Stomach (tissue), 9 donors: Measurements from ENCODE around the gene TMEM258. TPM values are rescaled to one million over a fixed set of nuclear protein-coding genes. Genes with fewer than 3 reads are reported as not detected.

Source experiments
- DNase-seq, 2 donors: peaks; one replicate each; pipeline versions ENCODE4 v3.0.0 to v3.0.0-alpha.2; 2013 to 2019
- H3K27ac ChIP-seq, 5 donors: fragments of 200-600 bp in 4 of 5; sonication (generic) in 4 of 5; one replicate each; pipeline ENCODE4 v1.5.1; 2013 to 2019; ENCODE audit warnings: mild to moderate bottlenecking in 1 of 5, moderate library complexity in 1 of 5
- H3K27me3 ChIP-seq, 3 donors: fragments of 200-600 bp; sonication (generic); one replicate each; pipeline ENCODE4 v1.5.1; 2017 to 2019; ENCODE audit warnings: mixed run types in 1 of 3
- H3K36me3 ChIP-seq, 4 donors: fragments of 200-600 bp; sonication (generic); 1 replicate in 3 of 4; 2 replicates in 1 of 4; pipeline ENCODE4 v1.5.1; 2016 to 2019
- H3K4me1 ChIP-seq, 4 donors: fragments of 200-600 bp; sonication (generic); one replicate each; pipeline ENCODE4 v1.5.1; 2016 to 2019
- H3K4me3 ChIP-seq, 4 donors: fragments of 200-600 bp; sonication (generic) in 3 of 4; one replicate each; pipeline ENCODE4 v1.5.1; 2016 to 2019; ENCODE audit warnings: mild to moderate bottlenecking in 1 of 4
- H3K9me3 ChIP-seq, 4 donors: fragments of 200-600 bp; sonication (generic); one replicate each; pipeline ENCODE4 v1.5.1; 2016 to 2019
- CTCF ChIP-seq, 7 experiments: fragments of 450-650 bp in 4 of 7; fragments of 200-600 bp in 3 of 7; sonication (generic) in 3 of 7; IDR thresholded peaks; one replicate each; pipeline ENCODE4 v1.5.1; 2016 to 2019; ENCODE audit warnings: antibody characterized with exemption in 7 of 7, control low read depth in 2 of 7, mild to moderate bottlenecking in 1 of 7
- EP300 ChIP-seq: sonication (generic); formaldehyde crosslinking; IDR thresholded peaks from one replicate; pipeline ENCODE4 v1.6.1; 2017; ENCODE audit warnings: antibody characterized with exemption
- POLR2A ChIP-seq, 4 donors: fragments of 450-650 bp; IDR thresholded peaks; one replicate each; pipeline ENCODE4 v1.6.1; 2016; ENCODE audit warnings: antibody characterized with exemption in 4 of 4, control low read depth in 2 of 4, mild to moderate bottlenecking in 1 of 4, moderate library complexity in 1 of 4
- POLR2AphosphoS5 ChIP-seq, 3 donors: sonication (generic); formaldehyde crosslinking; IDR thresholded peaks; one replicate each; pipeline ENCODE4 v1.6.1; 2016; ENCODE audit warnings: antibody characterized with exemption in 3 of 3
- WGBS, 5 donors: extraction: QIAGEN DNeasy Blood & Tissue Kit in 3 of 5; methylation state at CpG; one replicate each; pipeline versions ENCODE4 v1.1.5 to v1.1.7; 2013 to 2018; 5-methylcytosine and 5-hydroxymethylcytosine counted together
- intact Hi-C: fragments of 100-400 bp; cut with DNase I; formaldehyde crosslinking; loops from one replicate; pipeline ENCODE4 v1.15.1; 2023; ENCODE audit warnings: low total_unique reads
- polyA plus RNA-seq, 3 donors: library from polyadenylated mRNA; stranded (reverse); fragments of 200-250 nt; gene quantifications; one replicate each; pipeline ENCODE4 v1.2.3, GENCODE V29; 2013
- total RNA-seq, 5 donors: library from RNA; depleted of rRNA; stranded (reverse); fragments of >200 nt; gene quantifications; one replicate each; pipeline versions ENCODE4 v1.1.0 to v1.2.3, GENCODE V29; 2014 to 2016
- donor health status: healthy with polysubstance abuse.
- donor health status: Bipolar disorder and iron deficiency.
- donor health status: healthy.

The TMEM258 gene
- total and polyA plus RNA-seq, 8 donors: 24.1 to 274 (median 50.3) TPM; not detected in 1

- Histone ChIP-seq H3K4me3 (no peak overlapping the region), H3K27me3 (no peaks in the 10 kb centered on the region), H3K9me3 (no peaks in the 10 kb centered on the region), H3K27ac (no peak overlapping the region), H3K4me1 (no peaks in the 10 kb centered on the region), H3K36me3 (peaks cover 8 to 74% (median 45%) of the 10 kb centered on the region in 4 donors)
- no peak for TF ChIP-seq POLR2AphosphoS5 (IDR thresholded peaks at IDR 0.05)
- no peak for TF ChIP-seq POLR2A (IDR thresholded peaks at IDR 0.05)
- no peak for TF ChIP-seq EP300
- no peak for TF ChIP-seq CTCF (IDR thresholded peaks at IDR 0.05)
- DNase-seq: no peak
- intact Hi-C loops: loop anchor here (10.0 kb wide), 2 partner anchors 91 to 301 kb away; partner anchors contain the start of gene FADS3
- 75 to 84% (median 81%) methylated on average over 3 of the region's 3 CpGs for WGBS, 5 donors
Measured at GRCh38 chr11:61803889-61804647, 11.7 kb upstream of the TMEM258 start.

GRCh38 chr11:61802605-61803004 is 10.2 kb upstream of the TMEM258 start:
- TF ChIP-seq POLR2AphosphoS5 (IDR thresholded peaks at IDR 0.05): no peak
- no peak for TF ChIP-seq POLR2A (IDR thresholded peaks at IDR 0.05)
- TF ChIP-seq EP300: no peak
- no peak for TF ChIP-seq CTCF (IDR thresholded peaks at IDR 0.05)
- Histone ChIP-seq H3K4me3 (no peak overlapping the region), H3K27ac (no peak overlapping the region), H3K9me3 (no peaks in the 10 kb centered on the region), H3K36me3 (peaks cover 8 to 59% (median 35%) of the 10 kb centered on the region in 4 donors), H3K4me1 (peaks cover 0 to 4% (median 3%) of the 10 kb centered on the region in 4 donors), H3K27me3 (no peaks in the 10 kb centered on the region)
- intact Hi-C loops: loop anchor here (10.0 kb wide), 2 partner anchors 92 to 302 kb away; partner anchors contain the start of gene FADS3
- 80 to 93% (median 90%) methylated on average over 6 of the region's 6 CpGs for WGBS, 5 donors
- no peak for DNase-seq

GRCh38 chr11:61800331-61801281 is 8.2 kb upstream of the TMEM258 start:
- Histone ChIP-seq H3K27ac (no peak overlapping the region), H3K36me3 (peaks cover 14 to 48% (median 36%) of the 10 kb centered on the region in 4 donors), H3K4me1 (peaks cover 0 to 11% (median 9%) of the 10 kb centered on the region in 4 donors), H3K9me3 (no peaks in the 10 kb centered on the region), H3K27me3 (no peaks in the 10 kb centered on the region), H3K4me3 (no peak overlapping the region)
- TF ChIP-seq POLR2A (IDR thresholded peaks at IDR 0.05) (no peak), POLR2AphosphoS5 (IDR thresholded peaks at IDR 0.05) (no peak), CTCF (IDR thresholded peaks at IDR 0.05) (no peak), EP300 (no peak)
- 73 to 89% (median 84%) methylated on average over 3 of the region's 3 CpGs for WGBS, 5 donors
- no peak for DNase-seq
- intact Hi-C loops: loop anchor here (10.0 kb wide), 2 partner anchors 94 to 304 kb away; partner anchors contain the start of gene FADS3

- no peak for TF ChIP-seq EP300
- no peak for TF ChIP-seq POLR2A (IDR thresholded peaks at IDR 0.05)
- TF ChIP-seq CTCF (IDR thresholded peaks at IDR 0.05): no peak
- TF ChIP-seq POLR2AphosphoS5 (IDR thresholded peaks at IDR 0.05): no peak
- no peaks in the 10 kb centered on the region for H3K9me3 ChIP-seq
- DNase-seq: no peak
- no peak overlapping the region for H3K4me3 ChIP-seq
- intact Hi-C loops: loop anchor here (10.0 kb wide), 2 partner anchors 95 to 305 kb away; partner anchors contain the start of gene FADS3
- H3K4me1 ChIP-seq: peaks cover 0 to 11% (median 9%) of the 10 kb centered on the region in 4 donors
- H3K27ac ChIP-seq: no peak overlapping the region
- H3K27me3 ChIP-seq: no peaks in the 10 kb centered on the region
- H3K36me3 ChIP-seq: peaks cover 14 to 46% (median 35%) of the 10 kb centered on the region in 4 donors
- WGBS, 5 donors: 94 to 98% (median 96%) methylated on average over 2 of the region's 2 CpGs
Measured at GRCh38 chr11:61799665-61800284, 7.4 kb upstream of the TMEM258 start.
